CD4-positive, CD25-positive, alpha-beta regulatory T cell (primary cell): ENCODE data around the gene ZNF627. TPM values are rescaled to one million over a fixed set of nuclear protein-coding genes. Genes with fewer than 3 reads are reported as not detected.
"Not testable (repeated sequence)": the region's sequence is repeated elsewhere in the genome, so short reads cannot be mapped to it uniquely, and the experiment has no call there.

Experiments
- ATAC-seq, 2 donors: fragments of 150-1000 bp; cut with Tn5 transposase; one replicate each; pipeline ENCODE4 v1.10.0; 2021; ENCODE audit warnings: low read depth in 2 of 2, moderate number of reproducible peaks in 2 of 2, moderate library complexity in 1 of 2
- DNase-seq, 3 donors: peaks; one replicate each; pipeline versions ENCODE4 v3.0.0 to v3.0.0-alpha.2; 2012 to 2022; ENCODE audit warnings: mixed read lengths in 1 of 3
- H3K27ac ChIP-seq: one replicate; pipeline ENCODE4 v1.7.0; 2013; ENCODE audit warnings: mild to moderate bottlenecking, low read length; ENCODE audit not compliant: insufficient read depth, poor library complexity, severe bottlenecking
- H3K27me3 ChIP-seq: one replicate; pipeline ENCODE4 v1.7.0; 2013; ENCODE audit warnings: low read length; ENCODE audit not compliant: control insufficient read depth, insufficient read depth
- H3K36me3 ChIP-seq: one replicate; pipeline ENCODE4 v1.7.0; 2013; ENCODE audit warnings: mild to moderate bottlenecking, low read length, moderate library complexity; ENCODE audit not compliant: control insufficient read depth, insufficient read depth
- H3K4me1 ChIP-seq: 2 replicates; pipeline ENCODE4 v1.7.0; 2013; ENCODE audit warnings: mild to moderate bottlenecking, low read length; ENCODE audit not compliant: insufficient read depth, control insufficient read depth, poor library complexity, severe bottlenecking
- H3K4me3 ChIP-seq: one replicate; pipeline ENCODE4 v1.7.0; 2013; ENCODE audit warnings: low read depth, mild to moderate bottlenecking, low read length, moderate library complexity
- H3K9me3 ChIP-seq, 2 experiments: 1 replicate in 1 of 2; 2 replicates in 1 of 2; pipeline ENCODE4 v1.7.0; 2013; ENCODE audit warnings: low read length in 2 of 2, mild to moderate bottlenecking in 1 of 2, moderate library complexity in 1 of 2; ENCODE audit not compliant: control insufficient read depth in 2 of 2
- H3K27ac Mint-ChIP-seq, 3 donors: one replicate each; pipeline ENCODE4 v1.8.0; 2020 to 2022; ENCODE audit warnings: mild to moderate bottlenecking in 3 of 3, mixed read lengths in 3 of 3, moderate library complexity in 2 of 3
- H3K27me3 Mint-ChIP-seq: one replicate; pipeline ENCODE4 v1.8.0; 2022; ENCODE audit warnings: mild to moderate bottlenecking, mixed read lengths
- H3K36me3 Mint-ChIP-seq: one replicate; pipeline ENCODE4 v1.8.0; 2020; ENCODE audit warnings: mixed read lengths
- H3K4me1 Mint-ChIP-seq, 4 donors: one replicate each; pipeline ENCODE4 v1.8.0; 2020 to 2022; ENCODE audit warnings: mixed read lengths in 4 of 4, mild to moderate bottlenecking in 1 of 4
- H3K4me3 Mint-ChIP-seq, 4 donors: one replicate each; pipeline ENCODE4 v1.8.0; 2020 to 2022; ENCODE audit warnings: mild to moderate bottlenecking in 4 of 4, mixed read lengths in 4 of 4, moderate library complexity in 3 of 4
- H3K9me3 Mint-ChIP-seq, 7 donors: one replicate each; pipeline ENCODE4 v1.8.0; 2020 to 2022; ENCODE audit warnings: mixed read lengths in 7 of 7, mild to moderate bottlenecking in 3 of 7, moderate library complexity in 2 of 7
- polyA plus RNA-seq, 4 donors: library from polyadenylated mRNA; unstranded; fragments of 300-500 nt; fragmentation: Illumina TruSeq; gene quantifications; one replicate each; pipeline ENCODE4 v1.2.3, GENCODE V29; 2021
- total RNA-seq: library from RNA; stranded (reverse); gene quantifications from one replicate; pipeline ENCODE4 v1.2.3, GENCODE V29; 2022

The ZNF627 gene
- total and polyA plus RNA-seq, 5 donors from 2014 or later, result 6.4 to 14.3 (median 10.6) TPM

DNA sequence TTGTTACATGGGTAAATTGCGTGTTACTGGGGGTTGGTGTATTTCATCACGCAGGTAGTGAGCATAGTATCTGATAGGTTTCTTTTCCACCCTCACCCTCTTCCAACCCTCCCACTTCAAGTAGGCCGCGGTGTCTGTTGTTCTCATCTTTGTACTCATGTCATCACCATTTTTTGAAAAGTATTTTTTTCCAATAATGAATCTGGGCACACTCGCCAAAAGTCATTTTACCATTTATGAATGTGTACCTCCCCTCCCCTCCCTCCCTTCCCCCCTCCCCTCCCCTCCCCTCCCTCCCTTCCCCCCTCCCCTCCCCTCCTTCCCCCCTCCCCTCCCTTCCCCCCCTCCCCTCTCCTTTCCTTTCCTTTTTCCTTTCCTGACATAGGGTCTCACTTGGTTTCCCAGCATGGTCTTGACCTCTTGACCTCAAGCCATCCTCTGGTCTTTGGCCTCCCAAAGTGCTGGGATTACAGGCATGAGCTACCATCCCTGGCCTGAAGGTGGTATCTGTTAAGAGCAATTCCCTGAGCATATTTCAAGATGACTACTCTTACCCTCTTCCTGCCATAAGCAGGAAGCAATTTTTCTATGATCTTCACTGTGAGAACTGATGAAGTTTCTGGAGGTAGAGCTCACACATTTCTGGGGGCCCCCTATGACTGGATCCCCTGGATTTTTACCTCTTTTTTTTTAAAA lies 15.7 kb downstream of the ZNF627 start:
- ATAC-seq, result no peak
- peaks cover 33% of the 10 kb centered on the region for H3K36me3 ChIP-seq

DNA sequence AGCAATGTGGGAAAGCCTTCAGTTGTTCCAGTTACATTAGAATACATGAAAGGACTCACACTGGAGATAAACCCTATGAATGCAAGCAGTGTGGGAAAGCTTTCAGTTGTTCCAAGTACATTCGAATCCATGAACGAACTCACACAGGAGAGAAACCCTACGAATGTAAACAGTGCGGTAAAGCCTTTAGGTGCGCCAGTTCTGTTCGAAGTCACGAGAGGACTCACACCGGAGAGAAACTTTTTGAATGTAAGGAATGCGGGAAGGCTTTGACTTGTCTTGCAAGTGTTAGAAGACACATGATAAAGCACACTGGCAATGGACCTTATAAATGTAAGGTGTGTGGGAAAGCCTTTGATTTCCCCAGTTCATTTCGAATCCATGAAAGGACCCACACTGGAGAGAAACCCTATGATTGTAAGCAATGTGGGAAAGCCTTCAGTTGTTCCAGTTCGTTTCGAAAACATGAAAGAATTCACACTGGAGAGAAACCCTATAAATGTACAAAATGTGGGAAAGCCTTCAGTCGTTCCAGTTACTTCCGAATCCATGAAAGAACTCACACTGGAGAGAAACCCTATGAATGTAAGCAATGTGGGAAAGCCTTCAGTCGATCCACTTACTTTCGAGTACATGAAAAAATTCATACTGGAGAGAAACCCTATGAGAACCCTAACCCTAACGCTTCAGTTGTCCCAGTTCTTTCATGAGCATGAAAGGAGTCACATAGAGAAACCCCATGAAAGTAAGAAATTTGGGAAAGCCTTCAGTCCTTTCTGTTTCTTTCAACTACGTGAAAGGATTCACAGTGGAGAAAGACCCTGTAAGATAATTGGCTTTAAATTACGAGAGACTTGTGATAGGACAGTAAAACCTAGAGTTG lies 20.1 kb downstream of the ZNF627 start:
- Mint-ChIP-seq H3K4me1 (peaks cover 0 to 4% (median under 1%) of the 10 kb centered on the region in 4 donors), H3K27ac (no peak overlapping the region), H3K4me3 (no peak overlapping the region), H3K9me3 (peaks cover 0 to 46% (median 16%) of the 10 kb centered on the region in 7 donors), H3K36me3 (peaks cover 42% of the 10 kb centered on the region), H3K27me3 (peaks cover 5% of the 10 kb centered on the region)
- Histone ChIP-seq H3K4me3 (no peak overlapping the region), H3K9me3 (peaks cover 38 to 53% of the 10 kb centered on the region in 2 experiments), H3K36me3 (peaks cover 48% of the 10 kb centered on the region), H3K27ac (no peak overlapping the region), H3K27me3 (no peaks in the 10 kb centered on the region), H3K4me1 (no peaks in the 10 kb centered on the region)
- DNase-seq (no peak), ATAC-seq (no peak)

More for the DNA sequence above, 15.7 kb downstream of the ZNF627 start:
- no peaks in the 10 kb centered on the region for H3K27me3 Mint-ChIP-seq
- Histone ChIP-seq H3K27me3 (no peaks in the 10 kb centered on the region), H3K4me1 (no peaks in the 10 kb centered on the region), H3K27ac (no peak overlapping the region), H3K9me3 (peaks cover 20 to 33% of the 10 kb centered on the region in 2 experiments), H3K4me3 (no peak overlapping the region)
- H3K9me3 Mint-ChIP-seq, result peaks cover 1 to 28% (median 8%) of the 10 kb centered on the region in 7 donors
- H3K4me1 Mint-ChIP-seq, result peaks cover 2 to 6% (median 4%) of the 10 kb centered on the region in 4 donors
- peaks cover 42% of the 10 kb centered on the region for H3K36me3 Mint-ChIP-seq
- H3K4me3 Mint-ChIP-seq, result no peak overlapping the region
- no peak for DNase-seq
- H3K27ac Mint-ChIP-seq, result no peak overlapping the region

DNA sequence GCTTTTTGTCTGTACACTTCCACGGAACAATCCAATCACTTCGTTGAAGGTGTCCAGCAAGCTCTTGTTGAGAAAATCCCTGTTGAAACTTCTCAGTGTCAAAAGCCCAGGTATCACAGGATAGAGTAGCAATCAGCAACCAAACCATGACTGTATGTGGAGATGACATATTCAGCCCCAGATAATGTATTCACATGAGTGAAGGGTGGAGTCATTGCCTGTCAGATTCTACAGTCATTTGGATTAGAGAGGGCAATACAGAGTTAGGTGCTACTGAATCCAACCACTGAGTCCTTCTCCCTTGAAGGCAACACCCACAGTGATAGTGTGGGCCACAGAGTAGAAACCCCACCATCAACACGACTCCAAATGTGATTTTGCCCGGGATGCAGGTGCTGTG lies 23.3 kb downstream of the ZNF627 start:
- Histone ChIP-seq H3K4me1 (peaks cover 8% of the 10 kb centered on the region), H3K36me3 (peaks cover 37% of the 10 kb centered on the region), H3K27ac (no peak overlapping the region), H3K4me3 (no peak overlapping the region), H3K27me3 (no peaks in the 10 kb centered on the region), H3K9me3 (peaks cover 36 to 39% of the 10 kb centered on the region in 2 experiments)
- no peak for ATAC-seq
- Mint-ChIP-seq H3K9me3 (peaks cover 0 to 44% (median 16%) of the 10 kb centered on the region in 7 donors), H3K4me1 (peaks cover 4 to 12% (median 6%) of the 10 kb centered on the region in 4 donors), H3K27me3 (peaks cover 16% of the 10 kb centered on the region), H3K27ac (no peak overlapping the region), H3K4me3 (no peak overlapping the region), H3K36me3 (peaks cover 32% of the 10 kb centered on the region)
- no peak for DNase-seq

DNA sequence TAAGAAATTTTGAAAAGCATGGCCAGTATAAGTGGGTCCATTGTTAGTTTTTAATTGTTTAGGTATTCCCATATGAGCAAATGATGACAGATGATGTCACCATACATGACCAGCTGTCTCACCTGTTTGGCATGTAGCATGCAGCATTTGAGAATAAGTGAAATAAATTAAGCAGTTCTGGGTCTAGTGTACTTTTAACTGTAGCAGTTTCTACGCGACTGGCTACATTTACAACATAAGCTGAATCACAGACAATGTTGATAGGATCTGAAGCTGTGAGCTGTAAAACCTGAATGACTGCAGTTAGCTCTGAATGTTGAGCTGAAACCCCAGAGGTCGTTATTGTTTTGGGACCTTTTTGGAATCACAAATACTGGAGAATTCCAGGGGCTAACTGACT lies 25.1 kb downstream of the ZNF627 start:
- peaks cover 21% of the 10 kb centered on the region for H3K36me3 ChIP-seq
- not testable (repeated sequence) for ATAC-seq, H3K27ac Mint-ChIP-seq, H3K27ac ChIP-seq, H3K4me1 ChIP-seq, DNase-seq, H3K27me3 ChIP-seq, H3K4me3 ChIP-seq
- H3K9me3 ChIP-seq, result peaks cover 24 to 25% of the 10 kb centered on the region in 2 experiments
- peak overlapping the region in 1 of 4 donors; percentile 32 for H3K4me3 Mint-ChIP-seq
- H3K4me1 Mint-ChIP-seq, result peaks cover 4 to 13% (median 6%) of the 10 kb centered on the region in 4 donors
- H3K9me3 Mint-ChIP-seq, result peaks cover 0 to 36% (median 9%) of the 10 kb centered on the region in 7 donors
- H3K36me3 Mint-ChIP-seq, result peaks cover 18% of the 10 kb centered on the region
- peaks cover 25% of the 10 kb centered on the region for H3K27me3 Mint-ChIP-seq

DNA sequence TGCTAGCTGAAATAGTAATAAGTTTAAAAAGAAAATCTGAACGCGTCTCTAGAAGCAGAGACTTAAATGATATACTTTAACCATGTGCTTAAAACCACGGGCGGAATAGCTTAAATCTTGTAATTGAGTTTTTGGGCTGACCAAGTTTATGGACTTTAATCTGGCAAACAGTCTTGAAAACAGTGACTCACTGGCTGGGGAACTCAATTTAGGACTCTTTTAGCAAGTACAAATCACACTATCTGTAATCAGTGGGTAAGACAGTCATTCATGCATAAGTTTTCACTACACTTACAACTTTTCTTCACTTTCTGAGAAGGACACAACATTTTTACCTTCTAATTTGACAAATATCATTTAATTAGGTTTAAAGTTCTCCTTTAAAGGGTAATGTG lies 26.8 kb downstream of the ZNF627 start:
- peaks cover 4 to 13% (median 6%) of the 10 kb centered on the region in 4 donors for H3K4me1 Mint-ChIP-seq
- Histone ChIP-seq H3K4me1 (peaks cover 8% of the 10 kb centered on the region), H3K36me3 (peaks cover 10% of the 10 kb centered on the region), H3K27ac (no peak overlapping the region), H3K27me3 (no peaks in the 10 kb centered on the region), H3K4me3 (no peak overlapping the region), H3K9me3 (peaks cover 8% of the 10 kb centered on the region in 2 experiments)
- H3K27ac Mint-ChIP-seq, result no peak overlapping the region
- peaks cover 12% of the 10 kb centered on the region for H3K36me3 Mint-ChIP-seq
- DNase-seq (no peak), ATAC-seq (no peak)
- H3K27me3 Mint-ChIP-seq, result peaks cover 25% of the 10 kb centered on the region
- peaks cover 0 to 21% (median 2%) of the 10 kb centered on the region in 7 donors for H3K9me3 Mint-ChIP-seq
- H3K4me3 Mint-ChIP-seq, result no peak overlapping the region

DNA sequence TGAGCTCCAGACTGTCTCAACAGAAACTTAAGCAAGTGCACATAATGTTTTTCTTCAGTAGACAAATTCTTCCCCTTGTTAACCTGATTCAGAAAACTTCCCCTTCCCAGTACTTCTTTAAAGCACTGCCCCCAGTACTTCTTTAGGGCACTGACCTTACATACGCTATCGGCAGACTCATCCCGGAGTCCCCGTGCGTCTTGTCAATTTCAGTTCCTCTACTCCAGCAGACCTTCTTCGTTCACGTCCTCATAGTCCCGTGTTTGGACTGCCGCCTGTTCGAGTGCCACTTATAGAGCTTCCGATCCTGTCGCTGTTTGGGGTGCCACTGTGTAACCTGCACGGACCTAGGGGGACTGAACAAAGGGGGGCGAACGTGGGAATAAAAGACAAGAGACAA lies 29.0 kb downstream of the ZNF627 start:
- Mint-ChIP-seq H3K9me3 (peaks cover 0 to 14% (median 0%) of the 10 kb centered on the region in 7 donors), H3K27me3 (peaks cover 30% of the 10 kb centered on the region), H3K4me1 (peaks cover 4 to 11% (median 6%) of the 10 kb centered on the region in 4 donors), H3K4me3 (no peak overlapping the region), H3K36me3 (no peaks in the 10 kb centered on the region), H3K27ac (no peak overlapping the region)
- no peaks in the 10 kb centered on the region for H3K27me3 ChIP-seq
- no peak overlapping the region for H3K27ac ChIP-seq
- H3K4me3 ChIP-seq, result no peak overlapping the region
- H3K9me3 ChIP-seq, result no peaks in the 10 kb centered on the region
- ATAC-seq (no peak), DNase-seq (no peak)
- H3K36me3 ChIP-seq, result no peaks in the 10 kb centered on the region
- peaks cover 8% of the 10 kb centered on the region for H3K4me1 ChIP-seq

DNA sequence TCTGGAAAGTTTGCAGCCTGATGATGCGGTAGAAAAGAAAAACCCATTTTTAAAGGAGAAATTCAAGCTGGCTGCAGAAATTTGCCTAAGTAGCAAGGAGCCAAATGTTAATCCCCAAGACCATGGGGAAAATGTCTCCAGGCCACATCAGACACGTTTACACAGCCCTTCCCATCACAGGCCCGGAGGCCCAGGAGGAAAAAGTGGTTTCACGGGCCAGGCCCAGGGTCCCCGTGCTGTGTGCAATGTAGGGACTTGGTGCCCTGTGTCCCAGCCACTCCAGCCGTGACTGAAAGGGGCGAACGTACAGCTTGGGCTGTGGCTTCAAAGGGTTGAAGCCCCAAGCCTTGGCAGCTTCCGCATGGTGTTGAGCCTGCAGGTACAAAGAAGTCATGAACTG lies 35.9 kb downstream of the ZNF627 start:
- H3K9me3 Mint-ChIP-seq, result peaks cover 3 to 24% (median 8%) of the 10 kb centered on the region in 7 donors
- Histone ChIP-seq H3K9me3 (peaks cover 3 to 10% of the 10 kb centered on the region in 2 experiments), H3K27ac (no peak overlapping the region), H3K27me3 (no peaks in the 10 kb centered on the region), H3K36me3 (no peaks in the 10 kb centered on the region), H3K4me1 (no peaks in the 10 kb centered on the region), H3K4me3 (no peak overlapping the region)
- H3K4me1 Mint-ChIP-seq, result no peaks in the 10 kb centered on the region
- no peak overlapping the region for H3K27ac Mint-ChIP-seq
- no peak for ATAC-seq
- no peak for DNase-seq
- H3K36me3 Mint-ChIP-seq, result peaks cover 3% of the 10 kb centered on the region
- H3K27me3 Mint-ChIP-seq, result peaks cover 20% of the 10 kb centered on the region
- no peak overlapping the region for H3K4me3 Mint-ChIP-seq
